ENCODE measurements around the gene HDGFL3.

Gene HDGFL3

GRCh38 chr15:83200162-83200561 lies 7.5 kb downstream of the HDGFL3 start:
- DNase-seq (ENCODE audit: low read depth), result peak; percentile 39
- no peak for TF ChIP-seq CTCF (IDR thresholded peaks at IDR 0.05; ENCODE audit: low read length, missing control alignments)
- no peak overlapping the region for H3K4me3 ChIP-seq (replicated peaks; ENCODE audit: low read depth, low read length)

- no peak for DNase-seq (ENCODE audit: low read depth)
- H3K4me3 ChIP-seq (replicated peaks; ENCODE audit: low read depth, low read length), result no peak overlapping the region
- no peak for TF ChIP-seq CTCF (IDR thresholded peaks at IDR 0.05; ENCODE audit: low read length, missing control alignments)
These were observed 8.3 kb downstream of the HDGFL3 start for GRCh38 chr15:83199288-83199687.

DNA sequence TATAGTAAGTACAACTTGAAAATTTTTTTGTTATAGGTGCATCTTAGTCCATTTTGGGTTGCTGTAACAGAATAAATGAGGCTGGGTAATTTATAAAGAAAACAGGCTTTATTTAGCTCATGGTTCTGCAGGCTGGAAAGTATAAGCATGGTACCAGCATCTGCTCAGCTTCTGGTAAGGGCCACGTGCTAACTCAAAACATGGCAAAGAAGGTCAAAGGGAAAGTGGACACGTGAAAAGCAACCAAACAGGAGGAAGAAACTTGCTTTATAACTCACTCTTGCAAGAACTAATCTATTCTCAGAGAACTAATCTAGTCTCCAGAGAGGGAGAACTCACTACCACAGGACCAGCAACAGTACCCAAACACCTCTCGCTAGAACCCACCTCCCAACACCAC lies 9.1 kb downstream of the HDGFL3 start:
- no peak for DNase-seq (ENCODE audit: low read depth)
- no peak overlapping the region for H3K4me3 ChIP-seq (replicated peaks; ENCODE audit: low read depth, low read length)
- TF ChIP-seq CTCF (IDR thresholded peaks at IDR 0.05; ENCODE audit: low read length, missing control alignments), result no peak

- TF ChIP-seq CTCF (IDR thresholded peaks at IDR 0.05; ENCODE audit: low read length, missing control alignments), result no peak
- no peak overlapping the region for H3K4me3 ChIP-seq (replicated peaks; ENCODE audit: low read depth, low read length)
- DNase-seq (ENCODE audit: low read depth), result no peak
These were observed 13.1 kb downstream of the HDGFL3 start for GRCh38 chr15:83194528-83194927.

DNA sequence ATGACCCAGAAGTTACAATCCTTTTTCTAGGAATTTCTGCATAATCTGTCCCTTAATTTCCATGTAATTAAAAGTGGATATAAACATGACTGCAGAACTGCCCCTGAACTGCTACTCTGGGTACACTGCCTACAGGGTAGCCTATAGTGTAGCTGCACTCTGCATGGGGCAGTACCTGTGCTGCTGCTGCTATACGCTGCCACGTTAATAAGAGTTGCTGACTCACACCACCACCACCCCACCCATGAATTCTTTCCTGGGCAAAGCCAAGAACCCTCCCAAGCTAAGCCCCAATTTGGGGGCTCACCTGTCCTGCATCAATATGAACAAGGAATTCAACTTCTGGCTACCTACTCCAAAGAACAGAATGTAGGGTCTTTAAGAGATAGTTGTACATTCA lies 13.9 kb downstream of the HDGFL3 start:
- no peak for TF ChIP-seq CTCF (IDR thresholded peaks at IDR 0.05; ENCODE audit: low read length, missing control alignments)
- H3K4me3 ChIP-seq (replicated peaks; ENCODE audit: low read depth, low read length), result no peak overlapping the region
- no peak for DNase-seq (ENCODE audit: low read depth)

DNA sequence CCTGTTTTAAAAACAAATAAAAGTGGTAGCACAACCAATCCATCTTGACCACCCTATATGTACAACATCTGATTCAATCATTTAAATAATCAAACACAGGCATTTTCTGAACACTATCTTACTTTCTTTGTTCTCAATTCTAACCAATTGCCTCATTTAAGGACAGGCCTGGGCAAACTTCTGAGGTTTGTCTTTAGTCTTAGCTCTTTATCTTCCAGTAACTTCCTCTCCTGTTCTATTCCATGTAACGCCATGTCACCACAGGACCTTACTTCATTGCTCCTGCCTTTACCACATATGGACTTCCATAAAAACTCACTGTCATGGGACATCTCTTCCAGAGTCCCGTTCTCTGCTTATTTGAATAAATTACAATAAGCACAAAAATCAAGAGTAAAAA lies 14.9 kb downstream of the HDGFL3 start:
- H3K4me3 ChIP-seq (replicated peaks; ENCODE audit: low read depth, low read length), result no peak overlapping the region
- DNase-seq (ENCODE audit: low read depth), result peak; percentile 26
- no peak for TF ChIP-seq CTCF (IDR thresholded peaks at IDR 0.05; ENCODE audit: low read length, missing control alignments)

DNA sequence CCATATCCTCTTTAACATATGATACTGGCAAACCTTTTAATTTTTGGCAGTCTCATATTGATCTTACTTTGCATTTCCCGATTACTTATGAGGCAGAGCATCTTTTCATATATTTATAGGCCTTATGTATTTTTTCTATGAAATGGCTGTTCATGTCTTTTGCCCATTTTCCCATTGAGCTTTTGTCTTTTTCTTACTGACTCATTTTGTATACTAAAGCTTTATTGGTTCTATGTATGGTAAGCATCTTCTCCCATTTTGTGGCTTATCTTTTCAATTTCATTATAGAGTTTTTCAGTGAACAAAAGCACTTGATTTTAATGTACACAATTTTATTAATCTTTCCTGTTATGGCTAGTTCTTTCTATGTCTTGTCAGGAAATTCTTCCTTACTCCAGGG lies 17.2 kb downstream of the HDGFL3 start:
- TF ChIP-seq CTCF (IDR thresholded peaks at IDR 0.05; ENCODE audit: low read length, missing control alignments), result no peak
- no peak overlapping the region for H3K4me3 ChIP-seq (replicated peaks; ENCODE audit: low read depth, low read length)
- DNase-seq (ENCODE audit: low read depth), result no peak

All from fibroblast of pulmonary artery (primary cell).